Mammary epithelial cell (primary cell): ENCODE results near the gene TTC5.

ENCODE experiments used
- EZH2 ChIP-seq: IDR thresholded peaks from 2 replicates; pipeline ENCODE4 v1.6.1; 2012; ENCODE audit warnings: low read length, inconsistent platforms, borderline replicate concordance
- TF ChIP-seq, protein P1 (sequence below), 2 donors: IDR thresholded peaks in 1 of 2; conservative IDR thresholded peaks in 1 of 2; 2 replicates each; pipeline ENCODE4 v1.5.1; 2011 to 2012; ENCODE audit warnings: inconsistent platforms in 2 of 2, low read length in 2 of 2, mild to moderate bottlenecking in 2 of 2, control low read depth in 1 of 2, low read depth in 1 of 2; ENCODE audit not compliant: insufficient read depth in 1 of 2; ENCODE audit errors: extremely low read depth in 1 of 2

DNA sequence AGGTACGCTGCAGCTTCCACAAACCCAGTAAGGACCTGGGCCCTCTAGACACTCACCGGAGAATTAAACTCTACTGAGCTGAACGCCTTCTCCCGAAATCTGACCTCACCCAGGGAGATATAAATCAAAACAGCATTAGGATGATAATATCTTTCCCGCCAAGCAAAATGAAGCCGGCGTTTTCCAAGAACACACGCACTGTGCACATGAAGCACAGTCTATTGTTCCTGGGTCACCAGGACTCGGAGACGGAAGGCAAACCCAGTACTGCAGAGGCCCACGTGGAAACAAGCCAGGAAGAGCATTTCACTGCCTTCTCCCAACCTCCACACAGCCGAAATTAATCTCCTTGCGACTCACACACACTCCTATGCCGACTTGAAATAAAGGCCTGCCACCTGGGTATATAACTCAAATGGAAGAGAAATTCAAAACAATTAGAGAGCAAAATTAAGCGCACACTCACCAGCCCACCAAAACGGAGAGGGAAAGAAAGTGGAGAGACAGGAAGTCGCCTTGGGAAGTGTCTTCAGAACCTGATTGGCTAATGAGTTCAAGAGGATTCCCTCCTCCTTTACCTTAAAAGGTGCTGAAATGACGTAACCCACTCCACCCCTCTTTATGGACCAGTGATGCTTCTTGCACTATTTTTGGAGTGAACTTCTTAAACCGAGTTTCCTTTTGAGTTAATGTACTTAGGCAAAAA is 27.2 kb upstream of the TTC5 start, which contains the start of gene CCNB1IP1:
- TF ChIP-seq, protein P1, sequence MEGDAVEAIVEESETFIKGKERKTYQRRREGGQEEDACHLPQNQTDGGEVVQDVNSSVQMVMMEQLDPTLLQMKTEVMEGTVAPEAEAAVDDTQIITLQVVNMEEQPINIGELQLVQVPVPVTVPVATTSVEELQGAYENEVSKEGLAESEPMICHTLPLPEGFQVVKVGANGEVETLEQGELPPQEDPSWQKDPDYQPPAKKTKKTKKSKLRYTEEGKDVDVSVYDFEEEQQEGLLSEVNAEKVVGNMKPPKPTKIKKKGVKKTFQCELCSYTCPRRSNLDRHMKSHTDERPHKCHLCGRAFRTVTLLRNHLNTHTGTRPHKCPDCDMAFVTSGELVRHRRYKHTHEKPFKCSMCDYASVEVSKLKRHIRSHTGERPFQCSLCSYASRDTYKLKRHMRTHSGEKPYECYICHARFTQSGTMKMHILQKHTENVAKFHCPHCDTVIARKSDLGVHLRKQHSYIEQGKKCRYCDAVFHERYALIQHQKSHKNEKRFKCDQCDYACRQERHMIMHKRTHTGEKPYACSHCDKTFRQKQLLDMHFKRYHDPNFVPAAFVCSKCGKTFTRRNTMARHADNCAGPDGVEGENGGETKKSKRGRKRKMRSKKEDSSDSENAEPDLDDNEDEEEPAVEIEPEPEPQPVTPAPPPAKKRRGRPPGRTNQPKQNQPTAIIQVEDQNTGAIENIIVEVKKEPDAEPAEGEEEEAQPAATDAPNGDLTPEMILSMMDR (conservative IDR thresholded peaks at IDR 0.05 in 1 of 2, IDR thresholded peaks at IDR 0.05 in 1 of 2; ENCODE audit: extremely low read depth in 1 of 2, insufficient read depth in 1 of 2, low read depth in 1 of 2, low read length in 2 of 2): no peak
- TF ChIP-seq EZH2: no peak
